GM18502 (cell line): ENCODE results near the gene CXCL14.

Experiments
- ATAC-seq: cut with Tn5 transposase; IDR thresholded peaks from one replicate; pipeline ENCODE4 v1.9.1; 2021; ENCODE audit warnings: mild to moderate bottlenecking; ENCODE audit not compliant: unreplicated experiment, poor library complexity

Gene CXCL14

GRCh38 chr5:135570453-135570764 is 8.4 kb downstream of the CXCL14 start:
- no peak for ATAC-seq

GRCh38 chr5:135569755-135570452 is 8.9 kb downstream of the CXCL14 start:
- no peak for ATAC-seq

- ATAC-seq, result no peak
Measured at GRCh38 chr5:135568923-135569360, 9.8 kb downstream of the CXCL14 start.

- ATAC-seq, result no peak
Measured at GRCh38 chr5:135568246-135568645, 10.5 kb downstream of the CXCL14 start.

GRCh38 chr5:135567661-135568060 is 11.1 kb downstream of the CXCL14 start:
- no peak for ATAC-seq

GRCh38 chr5:135566422-135567400 is 12.1 kb downstream of the CXCL14 start:
- no peak for ATAC-seq

- ATAC-seq, result no peak
Measured at GRCh38 chr5:135565725-135566421, 12.9 kb downstream of the CXCL14 start.

- no peak for ATAC-seq
Measured at GRCh38 chr5:135565266-135565665, 13.5 kb downstream of the CXCL14 start.

- ATAC-seq, result no peak
Measured at GRCh38 chr5:135564331-135564730, 14.5 kb downstream of the CXCL14 start.

- ATAC-seq, result no peak
Measured at GRCh38 chr5:135561266-135561665, 17.5 kb downstream of the CXCL14 start.

GRCh38 chr5:135560858-135561257 is 17.9 kb downstream of the CXCL14 start:
- ATAC-seq, result peak; percentile 91

- ATAC-seq, result no peak
Measured at GRCh38 chr5:135559354-135559753, 19.4 kb downstream of the CXCL14 start.

GRCh38 chr5:135557076-135557838 is 21.5 kb downstream of the CXCL14 start:
- no peak for ATAC-seq

- ATAC-seq, result no peak
Measured at GRCh38 chr5:135556620-135557019, 22.2 kb downstream of the CXCL14 start.

- no peak for ATAC-seq
Measured at GRCh38 chr5:135555530-135555929, 23.3 kb downstream of the CXCL14 start.

- no peak for ATAC-seq
Measured at GRCh38 chr5:135553688-135554462, 24.9 kb downstream of the CXCL14 start.

GRCh38 chr5:135551593-135552447 is 27.0 kb downstream of the CXCL14 start:
- ATAC-seq, result peak; percentile 80

GRCh38 chr5:135549413-135549812 is 29.4 kb downstream of the CXCL14 start:
- ATAC-seq, result no peak
